ENCODE results near the gene SLC39A13. TPM values are rescaled to one million over a fixed set of nuclear protein-coding genes. Genes with fewer than 3 reads are reported as not detected.

Gene SLC39A13
- total and polyA plus RNA-seq, 8 donors: 14.6 to 55.6 (median 22.4) TPM

DNA sequence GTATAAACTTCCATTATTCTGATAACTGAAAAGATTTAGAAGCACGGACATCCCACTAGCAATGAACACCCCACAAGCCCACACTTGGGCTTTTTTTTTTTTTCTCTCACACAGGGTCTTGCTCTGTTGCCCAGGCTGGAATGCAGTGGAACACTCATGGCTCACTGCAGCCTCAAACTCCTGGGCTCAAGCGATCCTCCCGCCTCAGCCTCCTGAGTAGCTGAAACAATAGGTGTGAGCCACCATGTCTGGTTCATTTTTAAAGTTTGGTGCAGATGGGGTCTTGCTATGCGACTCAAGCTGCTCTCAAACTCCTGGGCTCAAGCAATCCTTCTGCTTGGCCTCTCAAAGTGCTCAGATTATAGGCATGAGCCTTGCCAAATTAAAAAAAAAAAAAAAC lies 37.5 kb downstream of the SLC39A13 start:
- no peak overlapping the region for H3K4me3 ChIP-seq
- DNase-seq: no peak
- H3K9me3 ChIP-seq: no peaks in the 10 kb centered on the region
- no peak for ATAC-seq
- H3K36me3 ChIP-seq: no peaks in the 10 kb centered on the region
- no peak overlapping the region for H3K27ac ChIP-seq
- FAIRE-seq: no peak
- intact Hi-C loops (cut with DNase I): loop anchor here in 2 of 3 donors (5.0 to 10.0 kb wide), 2 partner anchors 69 to 71 kb away; partner anchors contain the start of gene SPI1 (in 2 of the 2)
- TF ChIP-seq, protein P1, sequence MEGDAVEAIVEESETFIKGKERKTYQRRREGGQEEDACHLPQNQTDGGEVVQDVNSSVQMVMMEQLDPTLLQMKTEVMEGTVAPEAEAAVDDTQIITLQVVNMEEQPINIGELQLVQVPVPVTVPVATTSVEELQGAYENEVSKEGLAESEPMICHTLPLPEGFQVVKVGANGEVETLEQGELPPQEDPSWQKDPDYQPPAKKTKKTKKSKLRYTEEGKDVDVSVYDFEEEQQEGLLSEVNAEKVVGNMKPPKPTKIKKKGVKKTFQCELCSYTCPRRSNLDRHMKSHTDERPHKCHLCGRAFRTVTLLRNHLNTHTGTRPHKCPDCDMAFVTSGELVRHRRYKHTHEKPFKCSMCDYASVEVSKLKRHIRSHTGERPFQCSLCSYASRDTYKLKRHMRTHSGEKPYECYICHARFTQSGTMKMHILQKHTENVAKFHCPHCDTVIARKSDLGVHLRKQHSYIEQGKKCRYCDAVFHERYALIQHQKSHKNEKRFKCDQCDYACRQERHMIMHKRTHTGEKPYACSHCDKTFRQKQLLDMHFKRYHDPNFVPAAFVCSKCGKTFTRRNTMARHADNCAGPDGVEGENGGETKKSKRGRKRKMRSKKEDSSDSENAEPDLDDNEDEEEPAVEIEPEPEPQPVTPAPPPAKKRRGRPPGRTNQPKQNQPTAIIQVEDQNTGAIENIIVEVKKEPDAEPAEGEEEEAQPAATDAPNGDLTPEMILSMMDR (IDR thresholded peaks at IDR 0.05): no peak
- no peaks in the 10 kb centered on the region for H3K4me1 ChIP-seq
- H3K27me3 ChIP-seq: no peaks in the 10 kb centered on the region
- WGBS, 2 donors: 87 to 90% methylated on average over 4 of the region's 4 CpGs

DNA sequence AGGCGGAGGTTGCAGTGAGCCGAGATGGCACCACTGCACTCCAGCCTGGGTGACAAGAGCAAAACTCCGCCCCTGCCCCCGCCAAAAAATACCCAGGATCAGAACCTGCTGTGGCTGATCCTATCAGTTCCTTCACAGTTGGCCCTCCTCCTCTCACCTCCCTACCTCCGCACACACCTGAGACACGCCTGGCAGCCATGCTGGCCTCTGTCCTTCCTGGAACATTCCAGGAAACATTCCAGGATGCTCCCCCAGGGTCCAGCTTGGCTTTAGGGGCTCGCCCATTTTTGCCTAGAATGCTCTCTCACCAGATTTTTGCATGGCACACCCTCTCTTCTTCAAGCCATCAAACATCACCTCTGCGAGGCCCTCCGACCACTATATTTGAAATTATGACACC lies 38.4 kb downstream of the SLC39A13 start:
- H3K9me3 ChIP-seq: no peaks in the 10 kb centered on the region
- H3K4me1 ChIP-seq: no peaks in the 10 kb centered on the region
- WGBS, 2 donors: 88 to 92% methylated on average over 9 of the region's 9 CpGs
- no peak overlapping the region for H3K27ac ChIP-seq
- H3K27me3 ChIP-seq: no peaks in the 10 kb centered on the region
- no peak for FAIRE-seq
- no peak for ATAC-seq
- DNase-seq: no peak
- intact Hi-C loops (cut with DNase I): loop anchor here in 2 of 3 donors (5.0 to 10.0 kb wide), 2 partner anchors 70 to 72 kb away; partner anchors contain the start of gene SPI1 (in 2 of the 2)
- TF ChIP-seq, protein P1 (IDR thresholded peaks at IDR 0.05): no peak
- no peaks in the 10 kb centered on the region for H3K36me3 ChIP-seq
- H3K4me3 ChIP-seq: no peak overlapping the region

DNA sequence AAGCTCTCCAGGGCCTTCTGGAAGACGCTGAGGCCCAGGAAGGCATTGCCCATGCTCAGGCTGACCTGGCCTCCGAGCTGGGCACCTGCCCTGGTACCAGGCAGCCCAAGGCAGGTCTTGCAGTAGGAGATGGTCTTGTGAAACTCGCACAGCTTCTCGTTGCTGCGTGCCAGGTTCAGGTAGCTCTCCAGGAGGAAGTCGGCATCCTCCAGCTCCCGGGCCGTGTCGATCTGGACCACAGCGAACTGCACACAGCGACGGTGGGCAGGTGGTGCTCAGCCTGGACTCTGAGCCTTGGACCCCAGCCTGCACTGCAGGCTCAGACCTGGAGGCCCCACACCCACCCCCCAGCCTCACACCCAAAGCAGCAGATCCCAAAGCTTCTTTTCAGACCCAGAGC lies 39.5 kb downstream of the SLC39A13 start:
- intact Hi-C loops (cut with DNase I): loop anchor here in 2 of 3 donors (5.0 to 10.0 kb wide), 2 partner anchors 71 to 73 kb away; partner anchors contain the start of gene SPI1 (in 2 of the 2)
- no peak overlapping the region for H3K4me3 ChIP-seq
- TF ChIP-seq, protein P1 (IDR thresholded peaks at IDR 0.05): no peak
- no peak overlapping the region for H3K27ac ChIP-seq
- H3K27me3 ChIP-seq: no peaks in the 10 kb centered on the region
- DNase-seq (peak in 1 of 6 donors; percentile 51), FAIRE-seq (no peak), ATAC-seq (no peak)
- H3K9me3 ChIP-seq: no peaks in the 10 kb centered on the region
- H3K4me1 ChIP-seq: no peaks in the 10 kb centered on the region
- WGBS, 2 donors: 87 to 91% methylated on average over 12 of the region's 12 CpGs
- no peaks in the 10 kb centered on the region for H3K36me3 ChIP-seq

DNA sequence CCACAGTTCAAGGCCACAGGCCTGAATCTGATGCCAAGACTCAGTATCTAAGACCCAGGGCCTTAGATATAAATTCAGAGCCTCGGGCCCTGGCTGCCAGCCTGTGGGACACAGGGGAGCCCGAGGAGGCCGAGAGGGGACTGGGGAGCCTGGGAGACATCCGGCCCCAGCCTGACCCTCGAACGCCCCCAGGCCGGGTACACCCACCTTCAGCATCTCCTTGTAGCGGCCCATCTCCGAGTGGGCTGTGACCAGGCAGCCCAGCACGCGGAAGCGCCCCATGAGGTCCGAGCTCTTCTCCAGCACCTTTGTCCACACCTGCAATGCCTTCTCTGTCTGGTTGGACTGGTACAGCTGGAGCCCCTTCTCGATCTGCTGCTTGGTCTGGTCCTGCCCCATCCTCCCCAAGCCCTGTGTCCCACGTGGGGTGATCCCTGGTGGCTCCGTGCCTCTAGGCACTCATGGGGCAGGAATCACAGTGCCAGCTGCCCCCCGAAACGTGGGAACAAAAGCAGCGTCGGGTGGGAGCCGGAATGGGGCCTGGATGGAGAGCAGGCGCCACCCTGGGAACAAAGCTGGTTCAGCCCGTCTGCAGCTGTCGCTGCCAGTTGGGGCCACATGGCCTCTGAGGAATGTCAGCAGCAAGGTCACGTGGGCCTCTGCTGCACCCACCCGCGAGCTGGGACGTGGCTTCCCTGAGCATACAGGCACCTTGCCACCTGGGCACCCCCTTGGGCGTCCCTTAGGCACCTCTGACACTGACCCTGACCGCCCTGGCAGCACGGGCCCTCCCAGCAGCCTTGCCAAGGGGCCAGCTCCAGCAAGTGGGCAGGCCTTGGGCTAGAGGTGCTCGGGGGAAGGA lies 40.4 kb downstream of the SLC39A13 start, which contains the start of gene RAPSN:
RAPSN (minus strand) TSS at position 571 of the 862 bp plus-strand sequence; CDS start at position 399, 172 bp downstream.
- no peak within 1 kb of the TSS for H3K4me3 ChIP-seq
- TF ChIP-seq, protein P1 (IDR thresholded peaks at IDR 0.05): no peak
- FAIRE-seq (no peak), ATAC-seq (peak in 3 of 4 donors; percentile 59 to 82 (median 75)), DNase-seq (peak in 3 of 6 donors; percentile 22 to 76 (median 41))
- intact Hi-C loops (cut with DNase I): loop anchor here in 2 of 3 donors (5.0 to 10.0 kb wide), 2 partner anchors 71 to 74 kb away; partner anchors contain the start of gene SPI1 (in 2 of the 2)
- no peaks in the 10 kb centered on the region for H3K27me3 ChIP-seq
- H3K9me3 ChIP-seq: no peaks in the 10 kb centered on the region
- 61 to 63% methylated on average over 30 to 32 of the region's 32 CpGs for WGBS, 2 donors
- no peak within 1 kb of the TSS for H3K27ac ChIP-seq
- no peaks in the 10 kb centered on the region for H3K4me1 ChIP-seq
- no peaks in the 10 kb centered on the region for H3K36me3 ChIP-seq

Data from pancreas (tissue), 10 donors.